SJCRH30 (cell line): ENCODE results near the gene SLC25A38. TPM values are rescaled to one million over a fixed set of nuclear protein-coding genes. Genes with fewer than 3 reads are reported as not detected.
"Not testable (repeated sequence)": the region's sequence is repeated elsewhere in the genome, so short reads cannot be mapped to it uniquely, and the experiment has no call there.

Experiments used
- DNase-seq, 2 experiments: peaks; one replicate each; pipeline ENCODE4 v3.0.0-alpha.2; 2015 to 2020
- H3K27ac ChIP-seq: fragments of 250-450 bp; sonication (Bioruptor Pico); 2 replicates; pipeline ENCODE4 v1.5.1; 2020; ENCODE audit warnings: mild to moderate bottlenecking, moderate library complexity
- H3K27me3 ChIP-seq: fragments of 250-450 bp; sonication (Bioruptor Pico); 2 replicates; pipeline ENCODE4 v1.5.1; 2020; ENCODE audit warnings: mild to moderate bottlenecking, moderate library complexity
- H3K36me3 ChIP-seq: fragments of 250-450 bp; sonication (Bioruptor Pico); 2 replicates; pipeline ENCODE4 v1.5.1; 2020; ENCODE audit warnings: mild to moderate bottlenecking, moderate library complexity
- H3K4me1 ChIP-seq: fragments of 250-450 bp; sonication (Bioruptor Pico); 2 replicates; pipeline ENCODE4 v1.5.1; 2020; ENCODE audit warnings: mild to moderate bottlenecking, moderate library complexity
- H3K4me3 ChIP-seq: fragments of 250-450 bp; sonication (Bioruptor Pico); 2 replicates; pipeline ENCODE4 v1.5.1; 2020; ENCODE audit warnings: mild to moderate bottlenecking, moderate library complexity
- H3K9me3 ChIP-seq: fragments of 250-450 bp; sonication (Bioruptor Pico); replicated peaks from 2 replicates; pipeline ENCODE4 v1.5.1; 2020; ENCODE audit warnings: mild to moderate bottlenecking, moderate library complexity
- total RNA-seq: library from RNA; depleted of rRNA; stranded (reverse); fragments of >200 nt; shearing (Covaris generic); gene quantifications from 2 replicates; pipeline ENCODE4 v1.2.3, GENCODE V29; 2014

Gene SLC25A38
- total RNA-seq, 1 experiment from 2014 or later: 31.4 TPM

DNA sequence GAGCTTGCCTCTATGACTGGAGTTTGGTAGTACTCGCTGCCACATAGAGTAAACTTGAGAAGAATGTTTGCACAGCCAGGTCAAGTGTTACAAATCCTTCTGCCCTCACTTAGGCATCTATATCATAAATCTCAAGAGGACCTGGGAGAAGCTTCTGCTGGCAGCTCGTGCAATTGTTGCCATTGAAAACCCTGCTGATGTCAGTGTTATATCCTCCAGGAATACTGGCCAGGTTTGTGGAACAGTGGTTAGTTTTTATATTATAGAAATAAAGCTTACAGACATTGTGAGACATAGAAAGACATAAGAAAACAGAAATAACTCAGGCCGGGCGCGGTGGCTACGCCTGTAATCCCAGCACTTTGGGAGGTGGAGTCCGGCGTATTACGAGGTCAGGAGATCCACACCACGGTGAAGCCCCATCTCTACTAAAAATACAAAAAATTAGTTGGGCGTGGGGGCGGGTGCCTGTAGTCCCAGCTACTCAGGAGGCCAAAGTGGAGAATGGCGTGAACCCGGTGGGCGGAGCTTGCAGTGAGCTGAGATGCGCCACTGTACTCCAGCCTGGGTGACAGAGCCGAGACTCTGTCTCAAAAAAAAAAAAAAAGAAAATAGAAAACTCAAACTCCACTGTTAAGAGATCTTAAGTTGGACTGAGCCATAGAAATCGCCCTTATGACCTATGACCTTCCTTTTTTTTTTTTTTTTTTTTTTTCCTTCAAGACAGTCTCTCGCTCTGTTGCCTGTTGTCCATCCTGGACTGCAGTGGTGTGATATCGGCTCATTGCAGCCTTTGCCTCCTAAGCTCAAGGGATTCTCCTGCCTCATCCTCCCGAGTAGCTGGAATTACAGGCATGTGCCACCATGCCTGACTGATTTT, 25.6 kb downstream of the SLC25A38 start:
- Histone ChIP-seq H3K36me3 (peaks cover 61% of the 10 kb centered on the region), H3K27me3 (no peaks in the 10 kb centered on the region), H3K4me3 (peak overlapping the region; percentile 75; the same call in 1 of the 2 replicates), H3K9me3 (no peaks in the 10 kb centered on the region), H3K4me1 (no peaks in the 10 kb centered on the region), H3K27ac (no peak overlapping the region)
- DNase-seq: no peak

DNA sequence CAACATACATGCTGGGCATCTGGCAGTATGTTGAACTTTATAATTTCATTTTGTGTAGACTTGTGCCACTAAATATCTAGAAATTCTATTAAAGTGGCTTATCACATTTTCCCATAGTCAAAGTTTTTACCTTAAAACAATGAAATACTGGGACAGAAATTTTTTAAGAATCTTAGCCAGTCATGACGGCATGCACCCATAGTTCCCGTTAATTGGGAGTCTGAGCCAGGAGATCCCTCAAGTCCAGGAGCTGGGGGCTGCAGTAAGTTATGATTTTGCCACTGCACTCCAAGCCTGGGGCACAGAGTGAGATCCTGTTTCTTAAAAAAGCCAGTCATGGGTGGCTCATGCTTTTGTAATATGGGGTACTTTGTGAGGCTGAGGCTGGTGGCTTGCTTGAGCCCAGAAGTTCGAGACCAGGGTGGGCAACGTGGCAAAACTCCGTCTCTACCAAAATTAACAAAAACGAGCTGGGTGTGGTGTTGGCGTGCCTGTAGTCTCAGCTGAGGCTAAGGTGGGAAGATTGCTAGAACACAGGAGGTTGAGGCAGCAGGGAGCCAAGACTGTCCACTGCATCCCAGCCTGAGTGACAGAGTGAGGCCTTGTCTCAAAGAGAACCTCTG, 26.5 kb downstream of the SLC25A38 start:
- Histone ChIP-seq H3K9me3 (no peaks in the 10 kb centered on the region), H3K36me3 (peaks cover 64% of the 10 kb centered on the region), H3K27ac (no peak overlapping the region), H3K4me1 (no peaks in the 10 kb centered on the region), H3K4me3 (no peak overlapping the region), H3K27me3 (no peaks in the 10 kb centered on the region; the same call in 1 of the 2 replicates)
- no peak for DNase-seq

DNA sequence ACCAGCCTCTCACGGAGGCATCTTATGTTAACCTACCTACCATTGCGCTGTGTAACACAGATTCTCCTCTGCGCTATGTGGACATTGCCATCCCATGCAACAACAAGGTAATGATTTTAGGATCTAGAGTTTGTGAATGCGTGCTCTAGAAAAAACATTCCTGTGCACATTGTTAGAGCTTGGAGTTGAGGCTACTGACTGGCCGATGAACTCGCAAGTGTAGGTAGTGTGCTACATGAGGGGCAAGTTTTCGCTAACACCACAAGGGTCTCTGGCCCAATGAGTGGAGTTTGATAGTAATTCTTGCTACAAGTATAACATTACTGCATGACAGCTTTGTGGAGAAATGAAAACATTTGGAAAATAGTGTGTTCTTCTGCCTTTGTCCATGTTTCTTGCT, 27.7 kb downstream of the SLC25A38 start:
- Histone ChIP-seq H3K4me1 (no peaks in the 10 kb centered on the region), H3K4me3 (no peak overlapping the region), H3K9me3 (no peaks in the 10 kb centered on the region), H3K27me3 (no peaks in the 10 kb centered on the region; the same call in 1 of the 2 replicates), H3K36me3 (peaks cover 64% of the 10 kb centered on the region), H3K27ac (no peak overlapping the region)
- DNase-seq: no peak

DNA sequence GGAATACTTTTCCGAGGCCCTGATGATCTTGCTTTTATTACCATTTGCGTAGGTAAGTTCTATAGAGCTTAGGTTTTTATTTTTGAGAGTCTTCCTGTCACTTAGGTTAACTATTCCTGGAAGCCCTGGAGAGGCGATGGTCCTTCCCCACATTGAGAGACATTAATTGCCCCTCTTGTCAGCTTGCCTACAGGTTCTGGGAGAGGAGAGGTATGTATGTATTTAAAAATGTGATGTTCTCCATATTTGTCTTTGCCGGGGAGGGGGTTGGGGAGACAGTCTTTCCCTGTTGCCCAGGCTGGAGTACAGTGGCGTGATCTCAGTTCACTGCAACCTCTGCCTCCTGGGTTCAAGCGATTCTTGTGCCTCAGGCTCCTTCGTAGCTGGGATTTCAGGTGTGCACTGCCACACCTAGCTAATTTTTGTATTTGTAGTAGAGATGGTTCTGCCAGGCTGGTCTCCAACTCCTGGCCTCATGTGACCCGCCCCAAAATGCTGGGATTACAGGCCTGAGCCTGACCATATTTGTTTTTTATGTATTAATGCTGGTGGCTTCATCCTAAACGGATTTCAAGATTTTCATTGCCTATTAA, 29.6 kb downstream of the SLC25A38 start:
- Histone ChIP-seq H3K27ac (no peak overlapping the region), H3K27me3 (no peaks in the 10 kb centered on the region; the same call in 1 of the 2 replicates), H3K4me3 (no peak overlapping the region), H3K36me3 (peaks cover 59% of the 10 kb centered on the region), H3K4me1 (no peaks in the 10 kb centered on the region), H3K9me3 (no peaks in the 10 kb centered on the region)
- DNase-seq: no peak

DNA sequence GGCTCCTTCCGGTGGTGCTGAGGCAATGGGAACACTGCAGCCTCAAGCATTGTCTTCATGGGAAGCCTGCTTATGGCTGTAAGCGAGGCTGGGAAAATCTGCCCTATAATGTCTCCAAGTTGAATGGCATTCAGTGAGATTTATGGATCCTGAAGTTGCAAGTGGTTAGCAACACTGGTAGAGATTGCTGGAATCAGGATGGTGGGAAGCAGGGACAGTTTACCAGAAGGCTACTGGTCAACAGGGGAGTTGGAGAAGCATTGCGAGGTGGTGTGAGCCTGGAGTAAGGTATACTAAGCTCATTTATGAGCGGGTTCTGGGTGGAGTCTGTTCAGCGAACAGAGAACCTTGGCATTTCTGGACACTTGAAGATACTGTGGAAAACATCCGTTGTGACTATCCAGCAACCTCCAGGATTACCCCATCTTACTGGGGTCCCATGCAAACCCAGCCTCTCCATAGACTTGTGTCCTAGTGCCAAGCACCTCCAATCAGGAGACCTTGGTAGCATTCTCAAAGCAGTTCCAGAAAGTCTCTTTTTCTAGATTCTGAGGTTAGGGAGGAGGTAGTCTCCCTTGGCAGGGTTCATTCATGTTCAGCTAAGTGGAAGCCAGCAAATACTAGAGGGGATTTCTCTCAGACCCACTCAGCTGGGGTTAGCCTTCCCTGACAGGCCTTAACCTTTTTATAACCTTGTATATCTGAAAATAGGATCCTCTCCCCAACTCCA, 30.7 kb downstream of the SLC25A38 start:
- peak in 1 of 2 experiments; percentile 12 for DNase-seq
- Histone ChIP-seq H3K27me3 (no peaks in the 10 kb centered on the region; the same call in 1 of the 2 replicates), H3K4me3 (no peak overlapping the region), H3K27ac (no peak overlapping the region), H3K9me3 (no peaks in the 10 kb centered on the region), H3K36me3 (peaks cover 48% of the 10 kb centered on the region), H3K4me1 (no peaks in the 10 kb centered on the region)

DNA sequence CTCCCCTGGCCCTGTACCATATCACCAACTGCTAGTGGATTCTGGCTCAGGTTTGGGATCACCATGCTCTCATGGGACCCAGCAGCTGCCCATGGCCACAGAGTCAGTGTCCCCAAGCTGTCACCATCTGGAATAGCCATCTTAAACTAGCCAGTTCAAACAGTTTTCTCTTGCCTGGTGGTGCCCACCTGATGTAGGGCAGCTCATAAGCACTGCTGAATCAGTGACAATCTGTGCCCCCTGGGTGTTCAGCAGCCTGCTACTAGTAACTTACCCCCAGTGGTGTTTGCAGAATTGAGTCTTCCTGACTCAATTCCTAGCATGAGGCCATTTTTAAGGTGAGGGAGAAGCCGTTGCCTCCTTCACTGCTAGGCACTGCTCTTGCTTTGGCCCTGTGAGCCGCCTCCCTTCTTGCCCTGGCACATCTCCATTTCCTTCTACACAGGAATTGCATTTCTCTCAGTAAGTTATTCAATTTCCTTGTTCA, 31.3 kb downstream of the SLC25A38 start:
- peak in 1 of 2 experiments; percentile 24 for DNase-seq
- H3K27me3 ChIP-seq: no peaks in the 10 kb centered on the region; the same call in 1 of the 2 replicates
- H3K4me3 ChIP-seq: no peak overlapping the region
- no peaks in the 10 kb centered on the region for H3K4me1 ChIP-seq
- no peak overlapping the region for H3K27ac ChIP-seq
- peaks cover 45% of the 10 kb centered on the region for H3K36me3 ChIP-seq
- H3K9me3 ChIP-seq: no peaks in the 10 kb centered on the region

DNA sequence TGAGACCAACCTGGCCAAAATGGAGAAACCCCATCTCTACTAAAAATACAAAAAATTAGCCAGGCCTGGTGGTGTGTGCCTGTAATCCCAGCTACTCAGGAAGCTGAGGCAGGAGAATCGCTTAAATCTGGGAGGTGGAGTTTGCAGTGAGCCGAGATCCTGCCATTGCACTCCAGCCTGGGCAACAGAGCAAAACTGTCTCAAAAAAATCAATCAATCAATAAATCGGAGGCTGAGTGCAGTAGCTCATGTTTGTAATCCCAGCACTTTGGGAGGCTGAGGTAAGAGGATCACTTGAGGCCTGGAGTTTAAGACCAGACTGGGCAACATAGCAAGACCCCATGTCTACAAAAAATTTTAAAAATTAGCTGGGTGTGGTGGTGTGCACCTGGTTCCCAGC, 32.1 kb downstream of the SLC25A38 start:
- H3K27me3 ChIP-seq, H3K4me3 ChIP-seq, H3K4me1 ChIP-seq, DNase-seq, H3K27ac ChIP-seq, H3K9me3 ChIP-seq: not testable (repeated sequence)
- H3K36me3 ChIP-seq: peaks cover 36% of the 10 kb centered on the region

DNA sequence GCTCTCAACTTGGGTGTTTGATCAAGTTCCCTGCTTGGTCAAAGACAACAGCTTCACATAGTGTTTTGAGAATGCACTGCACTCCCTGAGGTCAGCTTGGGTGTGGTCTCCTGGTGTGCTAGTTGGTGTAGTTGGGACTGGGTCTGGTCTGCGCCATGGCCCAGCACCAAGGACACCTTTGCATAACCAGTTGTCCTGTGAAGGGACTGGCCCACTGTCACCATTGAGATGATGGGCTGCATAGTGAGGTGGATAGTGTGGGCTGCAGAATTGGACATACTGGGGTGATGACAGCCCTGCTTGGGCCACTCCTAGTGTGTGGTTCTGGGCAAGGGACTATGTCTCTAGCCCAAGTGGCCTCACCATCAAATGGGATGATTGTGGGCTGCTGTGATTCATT, 32.8 kb downstream of the SLC25A38 start:
- peak in 1 of 2 experiments; percentile 16 for DNase-seq
- Histone ChIP-seq H3K27me3 (no peaks in the 10 kb centered on the region; the same call in 1 of the 2 replicates), H3K9me3 (no peaks in the 10 kb centered on the region), H3K36me3 (peaks cover 31% of the 10 kb centered on the region), H3K27ac (no peak overlapping the region), H3K4me1 (no peaks in the 10 kb centered on the region), H3K4me3 (no peak overlapping the region)

DNA sequence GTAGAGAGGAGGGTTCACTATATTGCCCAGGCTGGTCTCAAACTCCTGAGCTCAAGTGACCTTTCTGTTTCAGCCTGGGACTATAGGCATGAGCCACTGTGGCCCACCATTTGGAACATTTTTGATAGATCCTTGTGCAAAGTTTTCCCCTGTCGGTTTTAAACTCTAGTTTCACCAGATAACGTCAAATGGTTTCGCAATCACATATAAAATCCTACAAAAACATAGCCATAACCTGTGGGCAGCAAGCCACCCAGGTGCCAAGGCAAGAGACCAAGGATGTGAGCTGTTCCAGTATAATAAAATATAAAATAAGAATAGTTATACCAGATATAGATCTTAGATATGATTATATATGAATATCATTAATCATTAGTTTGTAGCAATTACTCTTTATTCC, 33.8 kb downstream of the SLC25A38 start:
- H3K9me3 ChIP-seq, H3K4me3 ChIP-seq, H3K4me1 ChIP-seq, H3K27me3 ChIP-seq, DNase-seq, H3K27ac ChIP-seq: not testable (repeated sequence)
- H3K36me3 ChIP-seq: peaks cover 21% of the 10 kb centered on the region

DNA sequence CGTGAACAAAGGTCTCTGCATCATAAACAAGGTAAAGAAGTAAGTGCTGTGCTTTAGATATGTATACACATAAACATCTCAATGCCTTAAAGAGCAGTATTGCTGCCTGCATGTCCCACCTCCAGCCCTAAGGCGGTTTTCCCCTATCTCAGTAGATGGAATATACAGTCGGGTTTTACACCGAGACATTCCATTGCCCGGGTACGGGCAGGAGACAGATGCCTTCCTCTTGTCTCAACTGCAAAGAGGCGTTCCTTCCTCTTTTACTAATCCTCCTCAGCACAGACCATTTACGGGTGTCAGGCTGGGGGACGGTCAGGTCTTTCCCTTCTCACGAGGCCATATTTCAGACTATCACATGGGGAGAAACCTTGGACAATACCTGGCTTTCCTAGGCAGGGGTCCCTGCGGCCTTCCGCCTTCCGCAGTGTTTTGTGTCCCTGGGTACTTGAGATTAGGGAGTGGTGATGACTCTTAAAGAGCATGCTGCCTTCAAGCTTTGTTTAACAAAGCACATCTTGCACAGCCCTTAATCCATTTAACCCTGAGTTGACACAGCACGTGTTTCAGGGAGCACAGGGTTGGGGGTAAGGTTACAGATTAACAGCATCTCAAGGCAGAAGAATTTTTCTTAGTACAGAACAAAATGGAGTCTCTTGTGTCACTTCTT, 35.5 kb downstream of the SLC25A38 start:
- H3K4me1 ChIP-seq, H3K4me3 ChIP-seq, H3K36me3 ChIP-seq, H3K9me3 ChIP-seq, DNase-seq, H3K27me3 ChIP-seq, H3K27ac ChIP-seq: not testable (repeated sequence)

DNA sequence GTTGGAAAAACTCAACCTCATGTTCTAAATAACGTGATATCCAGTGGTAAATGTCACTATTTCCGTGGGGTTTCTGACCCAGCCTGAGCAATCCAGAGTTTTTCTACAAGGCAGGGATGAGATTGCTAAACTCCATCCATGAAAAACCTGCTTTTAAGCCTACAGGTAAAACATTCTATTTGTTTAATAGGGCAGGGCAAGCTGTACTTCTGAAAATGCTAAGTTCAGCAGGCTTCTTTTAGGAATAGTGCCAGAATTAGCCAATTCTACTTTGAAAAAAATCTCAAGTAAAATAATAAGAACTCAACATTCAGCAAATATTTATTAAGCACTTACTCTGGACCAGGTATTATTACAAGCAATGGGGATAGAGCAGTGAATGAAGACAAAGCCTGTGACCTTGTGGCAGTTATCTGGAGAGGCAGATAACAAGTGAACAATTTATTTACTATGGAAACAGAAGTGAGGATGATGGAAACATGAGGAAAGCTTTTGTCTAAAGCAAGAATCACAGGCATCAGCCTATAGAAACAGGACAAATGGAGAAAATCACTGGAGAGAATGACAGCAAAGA, 36.7 kb downstream of the SLC25A38 start:
- Histone ChIP-seq H3K36me3 (no peaks in the 10 kb centered on the region), H3K27me3 (no peaks in the 10 kb centered on the region; the same call in 1 of the 2 replicates), H3K4me3 (no peak overlapping the region), H3K4me1 (no peaks in the 10 kb centered on the region), H3K27ac (no peak overlapping the region), H3K9me3 (no peaks in the 10 kb centered on the region)
- no peak for DNase-seq

DNA sequence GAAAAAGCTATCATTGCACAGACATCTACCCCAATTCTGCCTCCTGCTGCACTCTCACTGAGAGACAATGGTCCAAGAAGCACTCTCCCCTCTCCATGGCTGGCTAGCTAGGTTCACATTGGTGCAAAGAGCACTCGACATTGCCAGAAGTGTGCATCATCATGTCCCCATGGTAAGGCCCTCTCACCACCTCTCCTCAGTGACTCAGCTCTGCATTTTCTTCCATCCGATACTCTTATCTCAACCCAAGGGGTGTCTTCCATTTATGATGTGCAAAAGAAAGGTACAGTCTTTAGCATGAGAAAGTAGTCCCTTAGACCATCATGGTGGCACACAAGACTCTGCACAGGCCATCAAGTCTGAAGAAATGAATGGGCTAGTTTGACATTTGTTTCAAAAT, 37.4 kb downstream of the SLC25A38 start:
- Histone ChIP-seq H3K4me1 (no peaks in the 10 kb centered on the region), H3K4me3 (no peak overlapping the region), H3K36me3 (no peaks in the 10 kb centered on the region), H3K27me3 (no peaks in the 10 kb centered on the region), H3K9me3 (no peaks in the 10 kb centered on the region), H3K27ac (no peak overlapping the region)
- no peak for DNase-seq

DNA sequence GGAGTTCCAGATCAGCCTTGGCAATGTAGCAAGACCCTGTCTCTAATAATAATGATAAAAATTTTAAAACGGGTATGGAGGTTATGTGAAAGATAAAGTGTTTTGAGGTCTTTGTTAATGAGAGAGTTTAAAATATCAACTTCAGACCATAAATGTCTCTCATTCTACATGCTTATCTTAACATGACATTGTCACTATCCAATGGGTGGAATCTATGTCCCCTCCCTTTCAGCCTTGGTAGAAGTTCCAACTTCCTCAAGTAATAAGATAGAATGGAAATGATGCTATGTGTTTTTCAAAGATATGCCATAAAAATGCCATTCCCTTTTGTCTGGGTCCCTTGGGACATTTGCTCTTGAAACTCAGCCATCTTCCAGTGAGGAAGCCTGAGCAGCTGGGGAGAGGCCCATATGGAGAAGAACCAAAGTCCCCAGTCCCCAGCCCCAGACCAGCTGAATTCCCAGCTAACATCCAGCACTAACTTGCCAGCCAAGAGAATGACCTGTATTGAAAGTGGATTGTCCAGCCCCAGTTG, 40.3 kb downstream of the SLC25A38 start:
- H3K27ac ChIP-seq: no peak overlapping the region
- H3K4me1 ChIP-seq: no peaks in the 10 kb centered on the region
- H3K4me3 ChIP-seq: no peak overlapping the region
- H3K36me3 ChIP-seq: no peaks in the 10 kb centered on the region
- H3K27me3 ChIP-seq: no peaks in the 10 kb centered on the region
- H3K9me3 ChIP-seq: no peaks in the 10 kb centered on the region
- no peak for DNase-seq

DNA sequence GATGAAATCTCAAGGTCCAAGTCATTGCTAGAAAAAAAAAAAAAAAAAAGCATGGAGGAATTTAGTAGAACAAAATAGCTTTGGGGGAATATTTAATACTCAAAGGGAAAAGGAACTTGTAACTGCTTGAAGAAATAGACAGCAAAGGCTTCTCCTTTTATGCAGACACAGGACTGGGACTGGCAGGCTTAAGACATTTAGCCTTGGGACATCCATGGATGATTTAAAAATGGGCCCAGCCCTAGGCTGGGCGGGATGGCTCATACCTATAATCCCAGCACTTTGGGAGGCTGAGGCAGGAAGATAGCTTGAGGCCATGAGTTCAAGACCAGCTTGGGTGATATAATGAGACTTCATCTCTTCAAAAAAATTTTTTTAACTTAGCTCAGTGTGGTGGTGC, 43.1 kb downstream of the SLC25A38 start:
- DNase-seq: no peak

More for the DNA sequence above, 43.1 kb downstream of the SLC25A38 start:
- H3K4me3 ChIP-seq: no peak overlapping the region
- H3K36me3 ChIP-seq: no peaks in the 10 kb centered on the region
- H3K27ac ChIP-seq: no peak overlapping the region
- H3K4me1 ChIP-seq: no peaks in the 10 kb centered on the region
- H3K9me3 ChIP-seq: no peaks in the 10 kb centered on the region
- H3K27me3 ChIP-seq: no peaks in the 10 kb centered on the region
